Measurements from ENCODE around the gene SH2D4B.

SH2D4B gene

GRCh38 chr10:80630324-80630723, 92.6 kb downstream of the SH2D4B start:
- no peak for DNase-seq (ENCODE audit: low read depth in 1 of 2, low spot score in 1 of 2)

- DNase-seq (ENCODE audit: low read depth in 1 of 2, low spot score in 1 of 2) = no peak
Observed at GRCh38 chr10:80632742-80633141, 95.0 kb downstream of the SH2D4B start.

GRCh38 chr10:80633383-80633860, 95.7 kb downstream of the SH2D4B start:
- no peak for DNase-seq (ENCODE audit: low read depth in 1 of 2, low spot score in 1 of 2)

GRCh38 chr10:80633910-80634309, 96.2 kb downstream of the SH2D4B start:
- no peak for DNase-seq (ENCODE audit: low read depth in 1 of 2, low spot score in 1 of 2)

DNA sequence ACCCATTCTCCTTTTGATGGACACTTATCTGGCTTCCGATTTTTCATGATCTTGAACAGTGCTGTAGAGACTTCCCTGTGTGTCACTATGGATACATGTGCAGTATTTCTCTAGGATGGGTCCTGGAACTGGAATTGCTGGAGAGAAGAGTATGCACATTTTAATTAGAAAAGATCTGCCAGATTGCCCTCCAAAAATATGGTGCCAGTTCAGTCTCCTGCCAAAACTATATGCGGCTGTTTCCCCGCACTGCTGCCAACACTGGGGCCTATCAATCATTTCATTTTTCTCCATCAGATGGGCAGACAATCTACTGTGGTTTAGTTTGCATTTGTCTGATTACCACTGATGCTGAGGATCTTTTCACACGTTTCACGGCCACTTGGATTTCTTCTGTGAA, 105.0 kb downstream of the SH2D4B start:
- no peak for DNase-seq (ENCODE audit: low read depth in 1 of 2, low spot score in 1 of 2)

DNA sequence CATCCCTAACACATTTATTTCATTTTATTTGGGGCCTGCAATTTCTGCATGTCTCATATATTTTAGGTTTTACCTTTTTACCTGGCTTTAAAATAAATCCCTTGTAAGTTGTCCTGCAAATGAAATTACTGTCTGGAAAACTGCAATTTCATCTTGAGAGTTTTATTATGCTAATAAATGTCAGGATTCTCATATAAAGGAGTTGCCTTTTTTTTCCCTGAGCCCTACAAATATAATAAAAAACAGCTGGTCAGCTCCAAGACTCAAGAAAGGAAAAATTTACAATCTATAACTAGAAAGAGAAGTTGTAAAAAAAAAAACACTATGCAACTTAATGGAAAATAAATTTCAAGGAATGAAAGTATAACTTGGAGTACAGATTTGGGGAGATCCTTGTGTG, 108.7 kb downstream of the SH2D4B start:
- DNase-seq (ENCODE audit: low read depth in 1 of 2, low spot score in 1 of 2) = no peak

GRCh38 chr10:80647173-80647833, 109.6 kb downstream of the SH2D4B start:
- no peak for DNase-seq (ENCODE audit: low read depth in 1 of 2, low spot score in 1 of 2)

DNA sequence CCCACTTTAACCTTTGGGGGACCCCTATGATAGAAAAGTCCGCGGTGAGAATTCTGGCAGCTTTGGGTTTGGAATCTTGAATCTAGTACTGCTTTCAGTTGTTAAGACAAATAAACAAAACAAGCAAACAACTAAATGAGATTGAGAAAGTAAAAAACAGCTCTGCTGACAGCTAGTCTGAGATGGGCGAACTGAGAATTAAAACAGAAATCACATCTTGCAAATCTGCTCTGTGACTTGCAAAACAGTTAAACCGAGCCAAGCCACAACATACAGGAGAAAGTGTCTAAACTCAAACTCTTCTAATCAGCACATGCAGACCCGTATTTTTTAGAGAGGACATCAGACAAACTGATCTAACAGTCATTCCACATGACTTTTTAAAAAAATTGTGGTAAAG, 110.4 kb downstream of the SH2D4B start:
- no peak for DNase-seq (ENCODE audit: low read depth in 1 of 2, low spot score in 1 of 2)

DNA sequence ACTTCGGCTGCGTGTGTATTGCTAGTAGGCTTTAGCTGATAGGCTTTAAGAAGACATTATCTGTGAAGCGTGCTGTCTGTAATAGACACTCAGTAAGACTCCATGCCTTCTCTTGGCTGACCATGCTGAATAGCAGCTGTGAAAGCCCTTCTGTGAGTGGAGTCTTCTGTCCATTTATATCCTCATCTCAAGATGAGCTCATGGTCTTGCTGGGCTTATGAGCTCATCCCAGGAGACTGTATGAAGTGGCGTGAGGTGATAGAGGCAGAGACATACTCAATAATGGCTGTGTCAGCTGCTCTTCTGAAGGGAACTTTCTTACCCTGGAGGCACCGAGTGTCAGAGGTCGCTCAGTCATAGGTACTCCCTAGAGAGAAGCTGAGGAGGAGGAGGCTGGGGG, 111.5 kb downstream of the SH2D4B start:
- no peak for DNase-seq (ENCODE audit: low read depth in 1 of 2, low spot score in 1 of 2)

DNA sequence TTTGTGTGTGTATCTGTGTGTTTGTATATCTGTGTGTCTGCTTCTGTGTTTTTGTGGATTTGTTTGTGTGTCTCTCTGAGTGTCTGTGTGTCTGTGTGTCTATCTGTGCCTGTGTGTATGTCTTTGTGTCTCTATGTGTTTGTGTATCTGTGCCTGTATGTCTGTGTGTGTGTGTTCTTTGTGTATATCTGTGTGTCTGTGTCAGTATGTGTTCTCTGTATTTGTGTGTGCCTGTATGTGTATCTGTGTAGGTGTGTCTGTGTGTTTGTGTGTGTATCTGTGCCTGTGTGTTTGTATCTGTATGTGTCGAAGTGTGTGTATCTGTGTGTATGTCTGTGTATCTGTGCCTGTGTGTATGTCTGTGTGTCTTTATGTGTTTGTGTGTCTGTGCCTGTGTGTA, 118.2 kb downstream of the SH2D4B start:
- no peak for DNase-seq (ENCODE audit: low read depth in 1 of 2, low spot score in 1 of 2)

DNA sequence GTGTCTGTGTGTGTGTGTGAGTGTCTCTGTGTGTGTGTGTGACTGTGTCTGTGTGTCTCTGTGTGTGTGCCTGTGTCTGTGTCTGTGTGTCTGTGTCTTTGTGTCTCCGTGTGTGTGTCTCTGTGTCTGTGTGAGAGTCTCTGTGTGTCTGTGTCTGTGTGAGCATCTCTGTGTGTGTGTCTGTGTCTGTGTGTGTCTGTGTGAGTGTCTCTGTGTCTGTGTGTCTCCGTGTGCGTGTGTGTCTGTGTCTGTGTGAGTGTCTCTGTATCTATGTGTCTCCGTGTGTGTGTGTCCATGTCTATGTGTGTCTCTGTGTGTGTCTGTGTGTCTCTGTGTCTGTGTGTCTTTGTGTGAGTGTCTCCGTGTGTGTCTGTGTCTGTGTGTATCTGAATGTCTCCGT, 120.4 kb downstream of the SH2D4B start:
- no peak for DNase-seq (ENCODE audit: low read depth in 1 of 2, low spot score in 1 of 2)

DNA sequence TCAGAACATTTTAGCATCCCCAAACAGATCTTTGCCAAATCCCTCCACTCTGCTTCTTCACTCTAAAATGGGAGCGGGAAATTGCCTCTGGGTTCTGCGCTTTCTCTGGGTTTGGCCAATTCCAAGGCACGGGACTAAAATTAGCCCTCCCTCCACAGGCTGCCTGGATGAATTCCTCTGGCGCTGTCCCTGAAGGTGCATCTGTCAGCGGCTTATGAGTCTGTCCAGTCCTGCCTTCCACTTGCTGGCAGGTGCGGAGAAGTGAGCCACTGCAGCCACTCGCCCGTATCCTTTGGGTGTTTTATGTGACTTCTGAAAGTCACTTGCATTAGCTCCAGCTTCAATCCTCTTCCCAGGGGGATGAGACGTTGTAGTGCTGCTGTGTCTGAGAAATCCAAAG, 121.6 kb downstream of the SH2D4B start:
- DNase-seq (ENCODE audit: low read depth in 1 of 2, low spot score in 1 of 2) = no peak

GRCh38 chr10:80660266-80660665, 122.6 kb downstream of the SH2D4B start:
- DNase-seq (ENCODE audit: low read depth in 1 of 2, low spot score in 1 of 2) = no peak

- no peak for DNase-seq (ENCODE audit: low read depth in 1 of 2, low spot score in 1 of 2)
Observed at GRCh38 chr10:80660736-80661135, 123.0 kb downstream of the SH2D4B start.

GRCh38 chr10:80661526-80661925, 123.8 kb downstream of the SH2D4B start:
- DNase-seq (ENCODE audit: low read depth in 1 of 2, low spot score in 1 of 2) = no peak

DNA sequence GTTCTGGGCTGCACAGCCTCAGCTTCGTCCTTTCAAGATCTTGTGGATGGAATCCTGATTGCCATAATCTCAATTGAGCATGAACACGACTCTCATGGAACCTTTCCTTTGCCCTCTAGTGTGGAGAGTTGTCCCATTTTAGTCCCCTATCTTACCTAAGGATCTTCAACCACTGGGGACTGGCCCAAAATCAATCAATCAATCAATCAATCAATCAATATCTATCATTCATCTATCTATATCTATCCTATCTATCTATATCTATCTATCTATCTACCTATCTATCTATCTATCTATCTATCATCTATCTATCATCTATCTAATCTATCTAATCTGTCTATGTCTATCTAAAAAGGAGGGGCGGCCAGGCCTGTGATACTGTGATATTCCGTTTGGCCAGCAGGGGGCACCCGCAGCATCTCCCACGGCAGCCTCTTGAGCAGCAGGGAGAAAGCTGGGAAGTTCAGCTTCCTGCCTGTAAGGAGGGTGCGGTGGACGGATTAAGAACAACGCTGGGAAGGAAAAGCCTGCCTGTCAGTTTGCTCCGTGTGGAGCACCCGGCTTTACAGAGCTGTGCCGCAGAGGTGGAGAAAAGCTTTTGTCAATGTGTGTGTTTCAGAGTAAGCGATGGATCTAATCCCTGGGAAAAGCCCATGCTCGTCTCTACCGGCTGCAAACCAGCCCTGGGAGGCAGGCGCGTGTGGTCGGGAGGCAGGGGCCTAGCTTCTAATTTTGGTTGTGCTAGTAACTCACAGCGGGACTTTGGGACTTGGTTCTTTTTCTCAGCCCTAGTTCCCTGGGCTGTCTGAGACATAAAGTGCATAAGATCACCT, 124.9 kb downstream of the SH2D4B start:
- peak; percentile 31 to 61 for DNase-seq (ENCODE audit: low read depth in 1 of 2, low spot score in 1 of 2)

- peak in 1 of 2 donors; percentile 26 for DNase-seq (ENCODE audit: low read depth in 1 of 2, low spot score in 1 of 2)
Observed at GRCh38 chr10:80664071-80664680, 126.5 kb downstream of the SH2D4B start.

DNA sequence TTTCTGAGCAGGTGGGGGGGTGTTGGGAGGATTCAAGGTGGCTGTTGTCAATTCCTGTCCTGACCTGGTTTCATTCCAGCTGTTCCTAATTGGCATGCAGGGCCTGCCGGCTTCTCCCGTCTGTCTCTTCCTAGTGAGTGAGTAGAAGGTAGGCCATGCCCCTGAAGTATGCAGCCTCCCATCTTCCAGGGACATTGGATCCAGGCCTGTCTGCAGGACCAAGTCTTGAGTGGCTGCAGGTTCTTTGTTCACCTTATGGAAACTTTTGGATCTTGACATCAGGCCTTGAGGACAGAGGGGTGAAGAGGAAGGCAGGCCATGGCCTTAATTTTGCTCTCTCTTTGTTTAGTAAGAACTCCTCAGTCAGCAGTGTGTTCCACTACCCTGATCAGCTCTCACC, 131.8 kb downstream of the SH2D4B start:
- no peak for DNase-seq (ENCODE audit: low read depth in 1 of 2, low spot score in 1 of 2)

- no peak for DNase-seq (ENCODE audit: low read depth in 1 of 2, low spot score in 1 of 2)
Observed at GRCh38 chr10:80670774-80671173, 133.1 kb downstream of the SH2D4B start.

DNA sequence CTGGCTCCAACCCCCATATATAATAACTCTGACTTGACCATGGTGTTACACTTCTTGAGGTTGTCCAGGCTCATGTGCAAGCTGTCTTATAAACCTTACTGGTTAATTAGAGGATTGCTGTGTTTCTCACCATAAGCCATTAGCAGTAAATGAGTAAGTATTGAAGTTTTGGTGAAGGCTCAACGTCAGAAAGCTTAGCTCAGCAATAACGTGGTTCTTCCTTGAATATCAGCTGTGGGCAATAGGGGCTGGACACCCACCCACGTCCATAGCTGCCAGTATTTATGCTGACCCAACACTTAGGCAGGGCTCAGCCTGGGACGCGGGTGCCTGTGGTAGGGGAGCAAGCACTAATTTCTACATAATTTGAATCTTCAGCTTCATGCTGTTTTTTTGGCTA, 134.1 kb downstream of the SH2D4B start:
- no peak for DNase-seq (ENCODE audit: low read depth in 1 of 2, low spot score in 1 of 2)

DNA sequence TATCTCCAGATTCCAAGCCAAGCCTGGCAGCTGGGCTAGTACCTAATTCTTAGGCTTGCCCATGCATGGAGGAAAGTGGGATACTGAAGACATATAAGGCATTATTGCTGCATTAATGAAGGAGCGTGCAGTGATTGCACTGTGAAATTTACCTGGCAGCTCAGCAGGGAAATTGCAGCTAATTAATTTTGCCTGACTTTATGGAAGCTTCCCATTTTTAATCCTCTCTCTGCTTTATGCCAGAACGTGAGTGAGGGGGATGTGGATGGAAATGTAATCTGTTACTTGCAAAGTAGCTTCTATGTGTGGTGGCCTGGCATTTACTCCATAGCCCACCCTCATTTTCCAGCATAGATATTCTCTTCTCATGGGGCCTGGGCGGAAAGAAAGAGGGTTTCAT, 134.9 kb downstream of the SH2D4B start:
- no peak for DNase-seq (ENCODE audit: low read depth in 1 of 2, low spot score in 1 of 2)

DNA sequence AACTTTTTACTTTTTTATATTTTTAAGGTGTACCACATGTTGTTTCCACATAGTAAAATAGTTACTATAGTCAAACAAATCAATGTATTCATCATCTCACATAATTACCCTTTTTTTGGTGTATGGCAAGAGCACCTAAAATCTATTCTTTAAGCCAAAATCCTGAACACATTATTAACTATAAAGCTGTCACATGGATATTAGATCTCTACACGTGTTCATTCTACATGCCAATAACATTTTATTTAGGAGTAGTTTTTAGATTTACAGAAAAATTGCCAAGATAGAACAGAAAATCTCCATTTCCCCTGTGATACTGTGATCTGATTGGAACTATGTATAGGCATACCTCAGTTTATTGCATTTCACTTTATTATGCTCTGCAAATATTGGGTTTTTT, 137.1 kb downstream of the SH2D4B start:
- DNase-seq (ENCODE audit: low read depth in 1 of 2, low spot score in 1 of 2) = no peak
